WTC11 (cell line): ENCODE results near the gene LYPD6B.

Source experiments
- AFF4 ChIP-seq: sonication (generic); formaldehyde crosslinking; IDR thresholded peaks from 2 replicates; pipeline ENCODE4 v1.8.1; 2023; ENCODE audit warnings: mild to moderate bottlenecking, missing genetic modification reagents, borderline replicate concordance
- CREB1 ChIP-seq: sonication (generic); formaldehyde crosslinking; IDR thresholded peaks from 2 replicates; pipeline ENCODE4 v1.8.0; 2023; ENCODE audit warnings: mild to moderate bottlenecking, missing genetic modification reagents
- CTCF ChIP-seq: fragments of 200-600 bp; IDR thresholded peaks from 2 replicates; pipeline ENCODE4 v1.8.0; 2022; ENCODE audit warnings: antibody characterized with exemption
- E2F4 ChIP-seq: sonication (generic); formaldehyde crosslinking; IDR thresholded peaks from 2 replicates; pipeline ENCODE4 v1.8.1; 2022; ENCODE audit warnings: low read depth, mild to moderate bottlenecking, moderate library complexity, missing genetic modification reagents, borderline replicate concordance
- ELF4 ChIP-seq: sonication (generic); formaldehyde crosslinking; IDR thresholded peaks from 2 replicates; pipeline ENCODE4 v1.8.1; 2022; ENCODE audit warnings: low read depth, mild to moderate bottlenecking, moderate library complexity, missing genetic modification reagents
- ESRRA ChIP-seq: sonication (generic); formaldehyde crosslinking; IDR thresholded peaks from 2 replicates; pipeline ENCODE4 v1.8.1; 2022; ENCODE audit warnings: mild to moderate bottlenecking, missing genetic modification reagents, borderline replicate concordance
- ETV6 ChIP-seq: sonication (generic); formaldehyde crosslinking; IDR thresholded peaks from 2 replicates; pipeline ENCODE4 v1.8.1; 2022; ENCODE audit warnings: mild to moderate bottlenecking, missing genetic modification reagents

GRCh38 chr2:149039213-149039724 is 770 bp downstream of the LYPD6B start:
- TF ChIP-seq CREB1 (CRISPR knock-in tag): no peak
- TF ChIP-seq CTCF: no peak
- no peak for TF ChIP-seq ETV6 (CRISPR knock-in tag)
- TF ChIP-seq ESRRA (CRISPR knock-in tag): no peak
- TF ChIP-seq E2F4 (CRISPR knock-in tag): no peak
- no peak for TF ChIP-seq AFF4
- TF ChIP-seq ELF4 (CRISPR knock-in tag): no peak
